SK-N-SH (cell line): ENCODE measurements around the gene NOP53. TPM values are rescaled to one million over a fixed set of nuclear protein-coding genes. Genes with fewer than 3 reads are reported as not detected.

ENCODE experiments used
- CTCF ChIA-PET: fragments of 300-600, 350-600 bp; formaldehyde crosslinking; extraction: SDS; loops from one replicate; lab custom pipeline; 2021; lab: Yijun Ruan, JAX
- POLR2A ChIA-PET: fragments of 350-600 bp; sonication (Branson Sonifier 250); formaldehyde crosslinking; extraction: SDS; loops from one replicate; lab custom pipeline; 2020; ENCODE audit warnings: antibody characterized with exemption, inconsistent platforms; lab: Yijun Ruan, JAX
- DNase-seq: peaks from one replicate; pipeline ENCODE4 v3.0.0; 2012
- H2AFZ ChIP-seq: fragments of 200-600 bp; sonication (generic); 2 replicates; pipeline ENCODE4 v1.8.1; 2016; ENCODE audit warnings: antibody characterized with exemption, mild to moderate bottlenecking, low read depth
- H3F3A ChIP-seq: fragments of 200-600 bp; sonication (generic); replicated peaks from 2 replicates; pipeline ENCODE3; 2016; ENCODE audit warnings: antibody characterized with exemption, mild to moderate bottlenecking; ENCODE audit not compliant: insufficient read depth
- H3K27ac ChIP-seq, 2 experiments: fragments of 200-500 bp in 1 of 2; fragments of 200-600 bp in 1 of 2; sonication (Bioruptor generic) in 1 of 2; sonication (generic), shearing (Covaris generic) in 1 of 2; 2 replicates each; pipeline versions ENCODE4 v1.5.1 to v1.6.1; 2014 to 2016; ENCODE audit warnings: low read depth in 2 of 2, inconsistent platforms in 1 of 2, low read length in 1 of 2, mild to moderate bottlenecking in 1 of 2, mixed read lengths in 1 of 2
- H3K27me3 ChIP-seq: fragments of 200-600 bp; sonication (generic), shearing (Covaris generic); 2 replicates; pipeline ENCODE4 v1.6.1; 2016; ENCODE audit warnings: mixed run types; ENCODE audit not compliant: insufficient read depth
- H3K36me3 ChIP-seq, 2 experiments: fragments of 200-500 bp in 1 of 2; fragments of 200-600 bp in 1 of 2; sonication (Bioruptor generic) in 1 of 2; sonication (generic) in 1 of 2; replicated peaks in 1 of 2; 2 replicates each; pipeline versions ENCODE3 to v1.5.1; 2014 to 2016; ENCODE audit warnings: low read length in 1 of 2, mild to moderate bottlenecking in 1 of 2; ENCODE audit not compliant: insufficient read depth in 2 of 2, control insufficient read depth in 1 of 2
- H3K4me1 ChIP-seq, 2 experiments: fragments of 200-500 bp in 1 of 2; fragments of 200-600 bp in 1 of 2; sonication (Bioruptor generic) in 1 of 2; sonication (generic), shearing (Covaris generic) in 1 of 2; 2 replicates each; pipeline versions ENCODE4 v1.5.1 to v1.6.1; 2014 to 2016; ENCODE audit warnings: low read depth in 1 of 2, low read length in 1 of 2, mixed run types in 1 of 2; ENCODE audit not compliant: insufficient read depth in 2 of 2, control insufficient read depth in 1 of 2
- H3K4me2 ChIP-seq: fragments of 200-600 bp; sonication (generic), shearing (Covaris generic); 2 replicates; pipeline ENCODE4 v1.6.1; 2017; ENCODE audit warnings: mixed run types
- H3K4me3 ChIP-seq, 2 experiments: fragments of 200-500 bp in 1 of 2; fragments of 200-600 bp in 1 of 2; sonication (Bioruptor generic) in 1 of 2; sonication (generic), shearing (Covaris generic) in 1 of 2; 2 replicates each; pipeline versions ENCODE4 v1.5.1 to v1.8.1; 2014 to 2016; ENCODE audit warnings: low read depth in 2 of 2, inconsistent platforms in 1 of 2, low read length in 1 of 2, mild to moderate bottlenecking in 1 of 2, mixed read lengths in 1 of 2, moderate library complexity in 1 of 2
- H3K79me2 ChIP-seq: fragments of 200-600 bp; sonication (generic); 2 replicates; pipeline ENCODE4 v1.8.1; 2017; ENCODE audit warnings: mild to moderate bottlenecking; ENCODE audit not compliant: insufficient read depth
- H3K9ac ChIP-seq: fragments of 200-600 bp; sonication (generic); 2 replicates; pipeline ENCODE4 v1.6.1; 2017; ENCODE audit warnings: mixed run types
- H3K9me2 ChIP-seq: fragments of 200-600 bp; sonication (generic); 2 replicates; pipeline ENCODE4 v1.6.1; 2017; ENCODE audit warnings: mixed run types
- H3K9me3 ChIP-seq: fragments of 200-600 bp; sonication (generic); 2 replicates; pipeline ENCODE4 v1.6.1; 2017; ENCODE audit warnings: mixed run types, mild to moderate bottlenecking, moderate library complexity
- H4K20me1 ChIP-seq: fragments of 200-600 bp; sonication (generic); 2 replicates; pipeline ENCODE4 v1.6.1; 2017; ENCODE audit warnings: mild to moderate bottlenecking, mixed run types; ENCODE audit not compliant: insufficient read depth
- CHD2 ChIP-seq: fragments of 150-350 bp; IDR thresholded peaks from 2 replicates; pipeline ENCODE4 v1.6.1; 2018; ENCODE audit warnings: low read length; ENCODE audit not compliant: partially characterized antibody
- ELF1 ChIP-seq: IDR thresholded peaks from 2 replicates; pipeline ENCODE4 v1.4.0; 2012
- EP300 ChIP-seq, 2 experiments: IDR thresholded peaks; 2 replicates each; pipeline versions ENCODE4 v1.4.0 to v1.6.1; 2012; ENCODE audit warnings: borderline replicate concordance in 1 of 2, low read depth in 1 of 2, low read length in 1 of 2
- EZH2phosphoT487 ChIP-seq: fragments of 200-600 bp; sonication (generic); IDR thresholded peaks from 2 replicates; pipeline ENCODE4 v1.6.1; 2017; ENCODE audit warnings: low read depth, mixed run types, mild to moderate bottlenecking, antibody characterized with exemption, moderate library complexity, borderline replicate concordance
- FOXJ3 ChIP-seq: sonication (generic); formaldehyde crosslinking; IDR thresholded peaks from 2 replicates; pipeline ENCODE4 v1.5.1; 2020; ENCODE audit warnings: mild to moderate bottlenecking, missing genetic modification reagents
- GATA2 ChIP-seq: sonication (generic); formaldehyde crosslinking; IDR thresholded peaks from 2 replicates; pipeline ENCODE4 v1.5.0; 2020; ENCODE audit warnings: mild to moderate bottlenecking, missing genetic modification reagents
- JUND ChIP-seq: IDR thresholded peaks from 2 replicates; pipeline ENCODE4 v1.4.0; 2012
- MEF2A ChIP-seq: IDR thresholded peaks from 2 replicates; pipeline ENCODE4 v1.4.0; 2012; ENCODE audit warnings: low read depth, borderline replicate concordance
- MXI1 ChIP-seq: IDR thresholded peaks from 2 replicates; pipeline ENCODE4 v1.6.1; 2012; ENCODE audit warnings: mild to moderate bottlenecking, low read depth, low read length, improper control_type of control experiment
- NFIC ChIP-seq: IDR thresholded peaks from 2 replicates; pipeline ENCODE4 v1.4.0; 2012; ENCODE audit warnings: borderline replicate concordance
- POLR2AphosphoS5 ChIP-seq: IDR thresholded peaks from 2 replicates; pipeline ENCODE4 v1.6.1; 2012; ENCODE audit warnings: low read depth, low read length
- RCOR1 ChIP-seq: fragments of 150-350 bp; IDR thresholded peaks from 2 replicates; pipeline ENCODE4 v1.6.1; 2017; ENCODE audit warnings: antibody characterized with exemption, low read length
- RXRA ChIP-seq: IDR thresholded peaks from 2 replicates; pipeline ENCODE4 v1.4.0; 2012; ENCODE audit warnings: low read depth, mild to moderate bottlenecking, borderline replicate concordance
- SIN3A ChIP-seq: IDR thresholded peaks from 2 replicates; pipeline ENCODE4 v1.6.1; 2012; ENCODE audit warnings: low read depth, mild to moderate bottlenecking, low read length, moderate library complexity, borderline replicate concordance
- SMC3 ChIP-seq: IDR thresholded peaks from 2 replicates; pipeline ENCODE4 v1.6.1; 2012; ENCODE audit warnings: low read depth, low read length, improper control_type of control experiment
- TAF1 ChIP-seq: IDR thresholded peaks from 2 replicates; pipeline ENCODE4 v1.6.1; 2012; ENCODE audit warnings: low read depth, mild to moderate bottlenecking, low read length, moderate library complexity, borderline replicate concordance
- TCF12 ChIP-seq: IDR thresholded peaks from 2 replicates; pipeline ENCODE4 v1.4.0; 2012
- TEAD4 ChIP-seq: IDR thresholded peaks from 2 replicates; pipeline ENCODE4 v1.4.0; 2012; ENCODE audit warnings: mild to moderate bottlenecking, borderline replicate concordance; ENCODE audit not compliant: insufficient read depth
- YY1 ChIP-seq: IDR thresholded peaks from 2 replicates; pipeline ENCODE4 v1.4.0; 2012; ENCODE audit warnings: low read depth, mild to moderate bottlenecking
- WGBS: methylation state at CpG from one replicate; pipeline ENCODE4 v1.1.6; 2017; ENCODE audit warnings: low lambda C conversion rate; 5-methylcytosine and 5-hydroxymethylcytosine counted together
- polyA plus RNA-seq, 3 experiments: library from polyadenylated mRNA; depleted of rRNA; stranded (reverse); fragments of >200 nt; gene quantifications; 2 replicates each; pipeline ENCODE4 v1.2.3, GENCODE V29; 2012
- TF ChIP-seq, protein P1 (sequence below): IDR thresholded peaks from 2 replicates; pipeline ENCODE4 v1.4.0; 2012; ENCODE audit warnings: low read depth, borderline replicate concordance
- TF ChIP-seq, protein P2 (sequence below): fragments of 150-350 bp; IDR thresholded peaks from 2 replicates; pipeline ENCODE4 v1.6.1; 2017; ENCODE audit warnings: antibody characterized with exemption, low read length, low read depth, borderline replicate concordance
- TF ChIP-seq, protein P3 (sequence below): IDR thresholded peaks from 2 replicates; pipeline ENCODE4 v1.6.1; 2012; ENCODE audit warnings: mild to moderate bottlenecking, low read depth, low read length, moderate library complexity
- TF ChIP-seq, protein P4 (sequence below): IDR thresholded peaks from 2 replicates; pipeline ENCODE4; 2012
- TF ChIP-seq, protein P5 (sequence below): fragments of 150-350 bp; IDR thresholded peaks from 2 replicates; pipeline ENCODE4 v1.6.1; 2016; ENCODE audit warnings: mild to moderate bottlenecking, low read depth, low read length

NOP53 gene
- polyA plus RNA-seq, 1 of the 3 experiments (the other 2 are of a cell fraction): 275 TPM

DNA sequence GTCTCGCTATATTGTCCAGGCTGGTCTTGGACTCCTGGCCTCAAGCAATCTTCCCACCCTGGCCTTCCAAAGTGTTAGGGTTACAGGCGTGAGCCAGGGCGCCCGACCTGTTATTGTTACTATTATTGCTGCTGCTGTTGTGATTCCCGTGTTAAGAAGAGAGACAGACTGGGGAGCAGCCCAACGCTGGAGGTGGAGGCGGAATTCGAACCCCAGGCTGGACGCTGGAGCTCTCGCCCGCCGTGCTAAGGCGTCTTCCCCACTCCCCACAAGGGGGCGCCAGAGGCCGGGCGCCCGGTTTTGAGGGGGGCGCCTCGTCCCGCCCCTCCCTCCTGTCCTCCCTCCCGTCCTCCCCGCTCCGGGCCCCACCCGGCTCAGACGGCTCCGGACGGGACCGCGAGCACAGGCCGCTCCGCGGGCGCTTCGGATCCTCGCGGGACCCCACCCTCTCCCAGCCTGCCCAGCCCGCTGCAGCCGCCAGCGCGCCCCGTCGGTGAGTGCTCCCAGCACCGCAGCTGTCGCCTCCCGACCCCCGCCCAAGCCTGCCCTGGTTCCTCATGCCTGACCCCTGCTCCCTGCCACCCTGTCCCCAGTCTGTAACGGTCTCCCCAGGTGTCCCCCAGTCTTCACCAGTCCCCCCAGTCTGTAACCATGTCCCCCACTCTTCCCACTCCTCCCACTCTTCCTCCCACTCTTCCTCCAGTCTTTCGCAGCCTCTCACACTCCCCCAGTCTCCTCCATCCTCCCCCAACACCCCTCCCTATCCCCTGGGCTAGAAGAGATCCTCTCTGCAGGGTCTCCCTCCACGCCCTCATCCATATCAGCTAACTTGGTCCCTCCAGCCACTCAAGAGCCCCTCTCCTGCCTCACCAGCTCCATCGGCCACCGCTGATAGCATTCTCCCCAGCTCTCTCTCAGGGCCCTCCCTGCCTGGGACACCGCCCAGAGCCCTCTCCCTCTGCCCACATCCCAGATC lies 32.0 kb upstream of the NOP53 start, which contains the start of gene EHD2:
Gene EHD2, plus strand, starts transcription at position 377 of the 976 bp plus-strand sequence. CDS start 3,191 bp downstream, outside the sequence.
- ChIA-PET CTCF (interaction anchor here (0.5 to 23.1 kb wide), 30 partner anchors 9 to 279 kb away, joined by 3 to 475 read pairs (median 4); partner anchors contain the start of genes NAPA and NOP53), POLR2A (interaction anchor here (0.6 to 1.3 kb wide), 3 partner anchors 30 to 64 kb away, joined by 5 to 7 read pairs (median 5); partner anchors contain the start of gene NOP53)
- peak within 1 kb of the TSS; percentile 87 for H3K4me2 ChIP-seq
- WGBS: 12% methylated on average over 36 of the region's 52 CpGs
- no peaks in the 10 kb centered on the region for H3K9me2 ChIP-seq
- peaks cover 52% of the 10 kb centered on the region for H3K79me2 ChIP-seq
- H3K36me3 ChIP-seq: peaks cover 0 to 32% of the 10 kb centered on the region in 2 experiments
- H3F3A ChIP-seq: peaks cover 11% of the 10 kb centered on the region
- H4K20me1 ChIP-seq: peaks cover 7% of the 10 kb centered on the region; the same call in 1 of the 2 replicates
- peaks cover 3 to 4% of the 10 kb centered on the region in 2 experiments; a peak in 3 of 4 replicates for H3K4me1 ChIP-seq
- H2AFZ ChIP-seq: peak within 1 kb of the TSS; percentile 35; the same call in 1 of the 2 replicates
- DNase-seq: peak; percentile 88
- peak within 1 kb of the TSS; percentile 30 to 67; a peak in 2 of 4 replicates for H3K27ac ChIP-seq
- no peaks in the 10 kb centered on the region for H3K27me3 ChIP-seq
- peak within 1 kb of the TSS; percentile 58 to 79 for H3K4me3 ChIP-seq
- no peaks in the 10 kb centered on the region for H3K9me3 ChIP-seq
- H3K9ac ChIP-seq: peak within 1 kb of the TSS; percentile 83
- TF ChIP-seq TEAD4: 0 out of 2 replicates have a peak, but pooled peaks have one; percentile 39
- TF ChIP-seq MXI1: no peak
- TF ChIP-seq MEF2A: no peak
- no peak for TF ChIP-seq EZH2phosphoT487
- TF ChIP-seq POLR2AphosphoS5: peak; percentile 70; the same call in 1 of the 2 replicates
- TF ChIP-seq, protein P1, sequence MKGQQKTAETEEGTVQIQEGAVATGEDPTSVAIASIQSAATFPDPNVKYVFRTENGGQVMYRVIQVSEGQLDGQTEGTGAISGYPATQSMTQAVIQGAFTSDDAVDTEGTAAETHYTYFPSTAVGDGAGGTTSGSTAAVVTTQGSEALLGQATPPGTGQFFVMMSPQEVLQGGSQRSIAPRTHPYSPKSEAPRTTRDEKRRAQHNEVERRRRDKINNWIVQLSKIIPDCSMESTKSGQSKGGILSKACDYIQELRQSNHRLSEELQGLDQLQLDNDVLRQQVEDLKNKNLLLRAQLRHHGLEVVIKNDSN: no peak
- no peak for TF ChIP-seq FOXJ3 (CRISPR knock-in tag)
- no peak for TF ChIP-seq RXRA
- TF ChIP-seq, protein P2, sequence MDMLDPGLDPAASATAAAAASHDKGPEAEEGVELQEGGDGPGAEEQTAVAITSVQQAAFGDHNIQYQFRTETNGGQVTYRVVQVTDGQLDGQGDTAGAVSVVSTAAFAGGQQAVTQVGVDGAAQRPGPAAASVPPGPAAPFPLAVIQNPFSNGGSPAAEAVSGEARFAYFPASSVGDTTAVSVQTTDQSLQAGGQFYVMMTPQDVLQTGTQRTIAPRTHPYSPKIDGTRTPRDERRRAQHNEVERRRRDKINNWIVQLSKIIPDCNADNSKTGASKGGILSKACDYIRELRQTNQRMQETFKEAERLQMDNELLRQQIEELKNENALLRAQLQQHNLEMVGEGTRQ: no peak
- no peak for TF ChIP-seq JUND
- TF ChIP-seq EP300 (IDR thresholded peaks at IDR 0.05; ENCODE audit: borderline replicate concordance in 1 of 2, low read depth in 1 of 2, low read length in 1 of 2): peak in 1 of 2 experiments; percentile 36; a peak in 1 of 4 replicates
- TF ChIP-seq CHD2: no peak
- TF ChIP-seq, protein P3, sequence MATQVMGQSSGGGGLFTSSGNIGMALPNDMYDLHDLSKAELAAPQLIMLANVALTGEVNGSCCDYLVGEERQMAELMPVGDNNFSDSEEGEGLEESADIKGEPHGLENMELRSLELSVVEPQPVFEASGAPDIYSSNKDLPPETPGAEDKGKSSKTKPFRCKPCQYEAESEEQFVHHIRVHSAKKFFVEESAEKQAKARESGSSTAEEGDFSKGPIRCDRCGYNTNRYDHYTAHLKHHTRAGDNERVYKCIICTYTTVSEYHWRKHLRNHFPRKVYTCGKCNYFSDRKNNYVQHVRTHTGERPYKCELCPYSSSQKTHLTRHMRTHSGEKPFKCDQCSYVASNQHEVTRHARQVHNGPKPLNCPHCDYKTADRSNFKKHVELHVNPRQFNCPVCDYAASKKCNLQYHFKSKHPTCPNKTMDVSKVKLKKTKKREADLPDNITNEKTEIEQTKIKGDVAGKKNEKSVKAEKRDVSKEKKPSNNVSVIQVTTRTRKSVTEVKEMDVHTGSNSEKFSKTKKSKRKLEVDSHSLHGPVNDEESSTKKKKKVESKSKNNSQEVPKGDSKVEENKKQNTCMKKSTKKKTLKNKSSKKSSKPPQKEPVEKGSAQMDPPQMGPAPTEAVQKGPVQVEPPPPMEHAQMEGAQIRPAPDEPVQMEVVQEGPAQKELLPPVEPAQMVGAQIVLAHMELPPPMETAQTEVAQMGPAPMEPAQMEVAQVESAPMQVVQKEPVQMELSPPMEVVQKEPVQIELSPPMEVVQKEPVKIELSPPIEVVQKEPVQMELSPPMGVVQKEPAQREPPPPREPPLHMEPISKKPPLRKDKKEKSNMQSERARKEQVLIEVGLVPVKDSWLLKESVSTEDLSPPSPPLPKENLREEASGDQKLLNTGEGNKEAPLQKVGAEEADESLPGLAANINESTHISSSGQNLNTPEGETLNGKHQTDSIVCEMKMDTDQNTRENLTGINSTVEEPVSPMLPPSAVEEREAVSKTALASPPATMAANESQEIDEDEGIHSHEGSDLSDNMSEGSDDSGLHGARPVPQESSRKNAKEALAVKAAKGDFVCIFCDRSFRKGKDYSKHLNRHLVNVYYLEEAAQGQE: no peak
- TF ChIP-seq TAF1: peak; percentile 69; the same call in 1 of the 2 replicates
- TF ChIP-seq, protein P4, sequence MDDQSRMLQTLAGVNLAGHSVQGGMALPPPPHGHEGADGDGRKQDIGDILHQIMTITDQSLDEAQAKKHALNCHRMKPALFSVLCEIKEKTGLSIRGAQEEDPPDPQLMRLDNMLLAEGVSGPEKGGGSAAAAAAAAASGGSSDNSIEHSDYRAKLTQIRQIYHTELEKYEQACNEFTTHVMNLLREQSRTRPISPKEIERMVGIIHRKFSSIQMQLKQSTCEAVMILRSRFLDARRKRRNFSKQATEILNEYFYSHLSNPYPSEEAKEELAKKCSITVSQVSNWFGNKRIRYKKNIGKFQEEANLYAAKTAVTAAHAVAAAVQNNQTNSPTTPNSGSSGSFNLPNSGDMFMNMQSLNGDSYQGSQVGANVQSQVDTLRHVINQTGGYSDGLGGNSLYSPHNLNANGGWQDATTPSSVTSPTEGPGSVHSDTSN: no peak
- peak; percentile 74; the same call in 1 of the 2 replicates for TF ChIP-seq SIN3A
- no peak for TF ChIP-seq RCOR1
- TF ChIP-seq, protein P5, sequence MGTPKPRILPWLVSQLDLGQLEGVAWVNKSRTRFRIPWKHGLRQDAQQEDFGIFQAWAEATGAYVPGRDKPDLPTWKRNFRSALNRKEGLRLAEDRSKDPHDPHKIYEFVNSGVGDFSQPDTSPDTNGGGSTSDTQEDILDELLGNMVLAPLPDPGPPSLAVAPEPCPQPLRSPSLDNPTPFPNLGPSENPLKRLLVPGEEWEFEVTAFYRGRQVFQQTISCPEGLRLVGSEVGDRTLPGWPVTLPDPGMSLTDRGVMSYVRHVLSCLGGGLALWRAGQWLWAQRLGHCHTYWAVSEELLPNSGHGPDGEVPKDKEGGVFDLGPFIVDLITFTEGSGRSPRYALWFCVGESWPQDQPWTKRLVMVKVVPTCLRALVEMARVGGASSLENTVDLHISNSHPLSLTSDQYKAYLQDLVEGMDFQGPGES: no peak
- TF ChIP-seq SMC3: peak; percentile 90
- no peak for TF ChIP-seq TCF12
- TF ChIP-seq NFIC: no peak
- TF ChIP-seq ELF1: no peak
- 0 out of 2 replicates have a peak, but pooled peaks have one; percentile 28 for TF ChIP-seq YY1
- no peak for TF ChIP-seq GATA2 (CRISPR knock-in tag)
